GM21528 (cell line): Measurements from ENCODE around the gene HLA-E.
"Not testable (repeated sequence)": the region's sequence is repeated elsewhere in the genome, so short reads cannot be mapped to it uniquely, and the experiment has no call there.

Experiments
- ATAC-seq: cut with Tn5 transposase; IDR thresholded peaks from one replicate; pipeline ENCODE4 v1.9.1; 2021; ENCODE audit warnings: mild to moderate bottlenecking, moderate library complexity; ENCODE audit not compliant: unreplicated experiment, low FRiP score

The HLA-E gene

GRCh38 chr6:30480536-30481156 lies 8.7 kb upstream of the HLA-E start:
- no peak for ATAC-seq

- ATAC-seq = no peak
Measured at GRCh38 chr6:30481211-30481964, 7.9 kb upstream of the HLA-E start.

DNA sequence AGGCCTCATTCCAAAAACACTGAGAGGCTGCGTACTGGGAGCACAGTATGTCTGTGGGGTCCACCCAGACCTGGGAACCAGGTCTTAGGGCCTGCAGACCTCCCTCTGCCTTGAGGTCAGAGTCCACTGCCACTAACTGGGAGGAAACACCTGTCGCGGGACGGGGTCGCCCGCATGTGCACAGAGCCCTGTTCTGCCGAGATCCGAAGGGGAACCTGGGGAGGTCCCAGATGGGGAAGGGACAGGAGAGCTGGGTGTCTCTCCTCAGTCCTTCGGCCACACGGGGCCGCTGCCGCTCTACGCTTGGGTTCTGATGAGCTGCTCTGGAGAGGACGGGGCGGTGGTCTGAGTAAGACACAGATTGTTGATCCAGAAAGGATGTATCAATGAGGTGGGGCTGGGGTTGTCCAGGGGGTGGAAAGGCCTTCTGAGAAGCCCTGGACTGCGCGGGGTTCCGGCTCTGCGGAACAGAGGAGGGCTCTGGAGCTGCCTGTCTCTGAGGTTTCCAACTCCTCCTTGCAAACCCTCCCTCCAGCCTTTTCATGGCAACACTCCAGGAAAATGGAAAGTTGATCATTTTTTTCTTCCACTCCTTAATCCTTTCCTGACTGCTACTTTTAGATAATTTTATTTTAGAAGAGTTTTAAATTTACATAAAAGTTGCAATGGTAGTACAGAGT lies 7.2 kb upstream of the HLA-E start:
- peak; percentile 72 for ATAC-seq

DNA sequence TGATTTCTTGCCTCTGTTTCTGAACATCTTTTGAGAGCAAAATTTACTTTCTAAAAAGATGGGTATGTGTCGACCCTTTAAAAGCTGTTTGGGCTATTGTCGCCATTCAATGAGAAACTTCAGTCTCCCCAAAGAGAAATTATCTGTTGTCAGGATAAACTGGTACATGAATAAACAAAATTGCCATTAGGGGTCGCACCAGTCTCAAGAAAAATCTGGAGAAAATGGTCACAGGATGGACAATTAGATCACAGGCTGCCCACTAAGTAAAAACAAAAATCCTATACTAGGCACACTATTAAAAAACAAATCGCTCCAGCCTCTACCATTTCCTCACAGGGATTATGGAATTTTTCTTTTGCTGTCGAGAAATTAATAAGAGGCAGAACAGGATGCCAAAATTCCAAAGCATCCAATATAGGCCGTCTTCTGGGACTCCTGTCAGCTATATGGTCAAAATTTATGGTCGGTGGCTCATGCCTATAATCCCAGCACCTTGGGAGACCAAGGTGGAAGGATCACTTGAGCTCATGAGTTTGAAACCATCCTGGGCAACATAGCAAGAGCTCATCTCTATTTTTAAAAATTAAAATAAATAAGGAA lies 5.5 kb upstream of the HLA-E start:
- ATAC-seq = no peak

DNA sequence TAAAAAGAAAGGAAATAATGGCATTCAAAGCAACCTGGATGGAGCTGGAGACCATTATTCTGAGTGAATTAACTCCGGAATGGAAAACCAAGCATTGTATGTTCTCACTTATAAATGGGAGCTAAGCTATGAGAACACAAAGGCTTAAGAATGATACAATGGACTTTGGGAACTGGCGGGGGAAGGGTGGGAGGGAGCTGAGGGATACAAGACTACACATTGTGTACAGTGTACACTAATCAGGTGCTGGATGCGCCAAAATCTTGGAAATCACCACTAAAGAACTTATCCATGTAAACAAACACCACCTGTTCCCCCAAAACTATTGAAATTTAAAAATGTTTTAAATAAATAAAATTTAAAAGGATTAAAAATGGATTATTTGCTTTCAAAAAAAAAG lies 4.1 kb upstream of the HLA-E start:
- no peak for ATAC-seq

- ATAC-seq = no peak
Measured at GRCh38 chr6:30487926-30488325, 1.4 kb upstream of the HLA-E start.

DNA sequence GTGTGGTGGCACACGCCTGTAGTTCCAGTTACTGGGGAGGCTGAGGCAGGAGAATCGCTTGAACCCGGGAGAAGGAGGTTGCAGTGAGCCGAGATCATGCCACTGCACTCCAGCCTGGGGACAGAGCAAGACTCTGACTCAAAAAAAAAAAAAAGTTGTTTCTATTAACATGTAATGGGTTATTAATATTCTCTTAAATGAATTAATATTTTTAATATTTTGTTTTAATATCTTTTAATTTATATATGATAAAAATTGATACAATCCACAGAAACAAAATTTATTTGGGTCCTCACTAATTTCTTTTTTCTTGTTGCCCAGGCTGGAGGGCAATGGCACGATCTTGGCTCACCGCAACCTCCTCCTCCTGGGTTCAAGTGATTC lies 620 bp upstream of the HLA-E start:
- not testable (repeated sequence) for ATAC-seq

GRCh38 chr6:30490026-30490876 lies 942 bp downstream of the HLA-E start:
- ATAC-seq = peak; percentile 31

DNA sequence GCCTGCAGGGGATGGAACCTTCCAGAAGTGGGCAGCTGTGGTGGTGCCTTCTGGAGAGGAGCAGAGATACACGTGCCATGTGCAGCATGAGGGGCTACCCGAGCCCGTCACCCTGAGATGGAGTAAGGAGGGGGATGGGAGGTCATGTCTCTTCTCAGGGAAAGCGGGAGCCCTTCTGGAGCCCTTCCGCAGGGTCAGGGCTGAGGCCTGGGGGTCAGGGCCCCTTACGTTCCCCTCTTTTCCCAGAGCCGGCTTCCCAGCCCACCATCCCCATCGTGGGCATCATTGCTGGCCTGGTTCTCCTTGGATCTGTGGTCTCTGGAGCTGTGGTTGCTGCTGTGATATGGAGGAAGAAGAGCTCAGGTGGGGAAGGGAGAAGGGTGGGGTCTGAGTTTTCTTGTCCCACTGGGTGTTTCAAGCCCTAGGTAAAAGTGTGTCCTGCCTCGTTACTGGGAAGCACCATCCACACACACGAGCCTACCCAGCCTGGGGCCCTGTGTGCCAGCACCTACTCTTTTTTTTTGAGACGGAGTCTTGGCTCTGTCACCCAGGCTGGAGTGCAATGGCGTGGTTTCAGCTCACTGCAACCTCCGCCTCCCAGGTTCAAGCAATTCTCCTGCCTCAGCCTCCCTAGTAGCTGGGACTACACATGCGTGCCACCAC lies 2.1 kb downstream of the HLA-E start:
- not testable (repeated sequence) for ATAC-seq

DNA sequence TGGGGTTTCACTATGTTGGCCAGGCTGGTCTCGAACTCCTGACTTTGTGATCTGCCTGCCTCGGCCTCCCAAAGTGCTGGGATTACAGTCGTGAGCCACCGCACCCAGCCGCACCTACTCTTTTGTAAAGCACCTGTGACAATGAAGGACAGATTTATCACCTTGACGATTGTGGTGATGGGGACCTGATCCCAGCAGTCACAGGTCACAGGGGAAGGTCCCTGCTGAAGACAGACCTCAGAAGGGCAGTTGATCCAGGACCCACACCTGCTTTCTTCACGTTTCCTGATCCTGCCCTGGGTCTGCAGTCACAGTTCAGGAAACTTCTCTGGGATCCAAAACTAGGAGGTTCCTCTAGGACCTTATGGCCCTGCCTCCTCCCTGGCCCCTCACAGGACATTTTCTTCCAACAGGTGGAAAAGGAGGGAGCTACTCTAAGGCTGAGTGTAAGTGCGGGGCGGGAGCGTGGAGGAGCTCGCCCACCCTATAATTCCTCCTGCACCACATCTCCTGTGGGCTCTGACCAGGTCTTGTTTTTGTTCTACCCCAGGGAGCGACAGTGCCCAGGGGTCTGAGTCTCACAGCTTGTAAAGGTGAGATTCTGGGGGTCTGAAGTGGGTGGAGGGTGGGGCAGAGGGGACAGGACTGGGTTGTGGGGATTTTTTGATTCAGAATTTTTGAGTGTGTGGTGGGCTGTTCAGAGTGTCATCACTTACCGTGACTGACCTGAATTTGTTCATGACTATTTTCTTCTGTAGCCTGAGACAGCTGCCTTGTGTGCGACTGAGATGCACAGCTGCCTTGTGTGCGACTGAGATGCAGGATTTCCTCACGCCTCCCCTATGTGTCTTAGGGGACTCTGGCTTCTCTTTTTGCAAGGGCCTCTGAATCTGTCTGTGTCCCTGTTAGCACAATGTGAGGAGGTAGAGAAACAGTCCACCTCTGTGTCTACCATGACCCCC lies 3.0 kb downstream of the HLA-E start:
- no peak for ATAC-seq

DNA sequence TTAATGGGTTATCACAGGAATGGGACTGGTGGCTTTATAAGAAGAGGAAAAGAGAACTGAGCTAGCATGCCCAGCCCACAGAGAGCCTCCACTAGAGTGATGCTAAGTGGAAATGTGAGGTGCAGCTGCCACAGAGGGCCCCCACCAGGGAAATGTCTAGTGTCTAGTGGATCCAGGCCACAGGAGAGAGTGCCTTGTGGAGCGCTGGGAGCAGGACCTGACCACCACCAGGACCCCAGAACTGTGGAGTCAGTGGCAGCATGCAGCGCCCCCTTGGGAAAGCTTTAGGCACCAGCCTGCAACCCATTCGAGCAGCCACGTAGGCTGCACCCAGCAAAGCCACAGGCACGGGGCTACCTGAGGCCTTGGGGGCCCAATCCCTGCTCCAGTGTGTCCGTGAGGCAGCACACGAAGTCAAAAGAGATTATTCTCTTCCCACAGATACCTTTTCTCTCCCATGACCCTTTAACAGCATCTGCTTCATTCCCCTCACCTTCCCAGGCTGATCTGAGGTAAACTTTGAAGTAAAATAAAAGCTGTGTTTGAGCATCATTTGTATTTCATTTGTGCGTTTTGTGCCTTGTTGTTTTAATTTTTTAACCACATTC lies 4.4 kb downstream of the HLA-E start:
- ATAC-seq = no peak

DNA sequence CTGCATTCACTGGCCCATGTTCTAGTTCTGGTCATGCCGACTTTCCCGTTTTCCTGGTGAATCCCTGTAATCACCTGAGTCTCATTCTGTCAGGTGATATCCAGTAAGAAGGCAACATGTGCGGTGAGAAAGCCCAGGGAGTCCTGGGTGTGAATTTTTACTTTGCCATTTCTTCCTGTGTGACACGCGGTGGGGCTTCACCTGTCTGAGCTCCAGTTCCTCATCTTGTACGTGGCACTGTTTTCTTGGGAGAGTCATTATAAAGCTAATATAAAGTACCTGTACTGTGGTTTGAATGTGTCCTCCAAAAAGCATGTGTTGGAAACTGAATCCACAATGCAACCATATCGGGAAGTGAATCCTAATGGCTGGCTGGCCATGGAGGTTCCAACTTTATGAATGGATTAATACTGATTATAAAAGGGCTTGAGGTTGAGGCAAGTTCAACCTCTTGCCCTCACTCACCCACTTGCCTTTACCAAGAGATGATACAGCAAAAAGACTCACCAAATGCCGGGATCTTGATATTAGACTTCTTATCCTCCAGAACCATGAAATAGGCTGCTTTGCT lies 5.1 kb downstream of the HLA-E start:
- ATAC-seq = no peak

DNA sequence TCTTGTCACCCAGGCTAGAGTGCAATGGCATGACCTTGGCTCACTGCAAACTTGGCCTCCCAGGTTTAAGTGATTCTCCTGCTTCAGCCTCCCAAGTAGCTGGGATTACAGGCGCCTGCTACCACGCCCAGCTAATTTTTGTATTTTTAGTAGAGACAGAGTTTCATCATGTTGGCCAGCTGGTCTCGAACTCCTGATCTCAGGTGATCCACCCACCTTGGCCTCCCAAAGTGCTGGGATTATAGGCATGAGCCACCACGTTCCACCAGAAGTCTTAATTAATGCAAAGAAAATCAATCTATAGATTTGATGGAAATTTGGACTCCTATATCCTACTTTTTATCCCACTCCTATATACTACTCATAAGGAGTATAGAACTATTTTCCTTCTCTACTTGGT lies 5.8 kb downstream of the HLA-E start:
- ATAC-seq = not testable (repeated sequence)

DNA sequence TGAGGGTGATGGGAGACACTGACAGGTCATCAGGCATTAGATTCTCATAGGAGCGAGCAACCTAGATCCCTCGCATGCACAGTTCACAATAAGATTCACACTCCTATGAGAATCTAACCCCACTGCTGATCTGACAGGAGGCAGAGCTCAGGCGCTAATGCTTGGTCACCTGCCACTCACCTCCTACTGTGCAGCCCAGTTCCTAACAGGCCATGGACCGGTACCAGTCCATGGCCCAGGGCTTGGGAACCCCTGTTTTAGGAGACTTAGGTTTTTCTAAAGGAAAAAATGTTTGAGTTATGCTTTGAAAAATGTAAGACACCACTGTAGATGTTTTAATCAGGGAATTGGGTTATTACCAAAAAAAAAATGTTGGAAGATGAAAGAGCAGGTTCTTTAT lies 6.7 kb downstream of the HLA-E start:
- no peak for ATAC-seq

GRCh38 chr6:30497261-30497599 lies 7.9 kb downstream of the HLA-E start:
- ATAC-seq = not testable (repeated sequence)

DNA sequence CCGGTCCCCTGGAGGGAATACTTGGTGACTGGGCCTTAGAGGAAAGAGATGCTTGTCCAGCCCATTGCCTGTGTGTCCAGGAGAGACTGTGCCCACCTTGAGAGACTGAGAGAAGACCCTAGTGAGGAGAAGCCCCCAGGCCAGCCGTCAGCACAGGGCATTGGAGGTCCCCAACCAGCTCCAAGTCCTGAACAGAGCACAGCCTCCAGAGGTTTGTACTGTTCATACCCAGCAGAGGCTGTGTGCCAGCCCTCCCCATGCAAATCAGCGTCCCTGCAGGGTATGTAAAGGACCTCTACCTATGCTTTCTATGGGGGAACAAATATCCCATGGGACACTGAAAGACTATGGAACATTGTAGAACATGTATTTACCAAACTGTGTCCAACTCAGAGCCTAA lies 8.4 kb downstream of the HLA-E start:
- no peak for ATAC-seq

DNA sequence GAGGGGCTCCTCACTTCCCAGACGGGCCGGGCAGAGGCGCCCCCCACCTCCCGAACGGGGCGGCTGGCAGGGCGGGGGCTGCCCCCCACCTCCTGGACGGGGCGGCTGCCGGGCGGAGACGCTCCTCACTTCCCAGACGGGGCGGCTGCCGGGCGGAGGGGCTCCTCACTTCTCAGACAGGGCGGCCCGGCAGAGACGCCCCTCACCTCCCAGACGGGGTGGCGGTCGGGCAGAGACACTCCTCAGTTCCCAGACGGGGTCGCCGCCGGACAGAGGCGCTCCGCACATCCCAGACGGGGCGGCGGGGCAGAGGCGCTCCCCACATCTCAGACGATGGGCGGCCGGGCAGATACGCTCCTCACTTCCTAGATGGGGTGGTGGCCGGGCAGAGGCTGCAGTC lies 9.4 kb downstream of the HLA-E start:
- ATAC-seq = not testable (repeated sequence)
